ENCODE measurements around the gene MYCBPAP.

MYCBPAP gene

DNA sequence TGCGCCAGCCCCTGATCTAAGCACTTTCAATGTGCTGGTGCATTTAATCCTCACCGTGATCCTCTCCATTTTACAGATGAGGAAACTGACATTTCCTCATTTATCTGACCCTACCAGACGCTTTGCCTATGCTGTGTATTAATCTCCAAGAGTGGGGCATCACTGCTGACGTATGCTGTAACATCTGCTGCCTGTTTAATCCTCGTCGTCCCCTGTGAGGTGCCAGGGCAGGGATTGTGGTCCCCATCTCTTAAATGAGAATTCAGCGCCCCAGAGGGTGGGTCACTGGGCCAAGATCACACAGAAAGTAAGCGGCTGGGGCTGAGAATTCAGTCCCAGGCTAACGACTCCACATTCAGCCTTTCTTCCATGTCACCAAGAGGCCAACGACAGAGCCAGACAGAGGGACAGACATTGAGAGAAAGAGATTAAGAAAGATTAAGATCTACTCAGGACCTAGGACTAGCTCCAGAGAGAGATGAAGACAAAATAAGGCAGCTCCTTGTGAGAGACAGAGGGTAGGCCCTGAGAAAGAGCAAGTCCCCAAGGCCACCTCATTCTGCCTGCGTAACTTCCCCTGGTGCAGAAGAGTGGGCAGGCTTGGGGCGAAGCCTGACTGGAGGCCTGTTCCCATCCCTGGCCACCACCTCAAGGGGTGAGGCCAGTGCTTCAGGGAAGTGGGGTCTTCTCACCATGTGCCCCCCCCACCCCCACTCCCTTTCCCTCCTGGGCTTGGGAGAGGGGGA is 65.8 kb downstream of the MYCBPAP start:
- no peak for DNase-seq

DNA sequence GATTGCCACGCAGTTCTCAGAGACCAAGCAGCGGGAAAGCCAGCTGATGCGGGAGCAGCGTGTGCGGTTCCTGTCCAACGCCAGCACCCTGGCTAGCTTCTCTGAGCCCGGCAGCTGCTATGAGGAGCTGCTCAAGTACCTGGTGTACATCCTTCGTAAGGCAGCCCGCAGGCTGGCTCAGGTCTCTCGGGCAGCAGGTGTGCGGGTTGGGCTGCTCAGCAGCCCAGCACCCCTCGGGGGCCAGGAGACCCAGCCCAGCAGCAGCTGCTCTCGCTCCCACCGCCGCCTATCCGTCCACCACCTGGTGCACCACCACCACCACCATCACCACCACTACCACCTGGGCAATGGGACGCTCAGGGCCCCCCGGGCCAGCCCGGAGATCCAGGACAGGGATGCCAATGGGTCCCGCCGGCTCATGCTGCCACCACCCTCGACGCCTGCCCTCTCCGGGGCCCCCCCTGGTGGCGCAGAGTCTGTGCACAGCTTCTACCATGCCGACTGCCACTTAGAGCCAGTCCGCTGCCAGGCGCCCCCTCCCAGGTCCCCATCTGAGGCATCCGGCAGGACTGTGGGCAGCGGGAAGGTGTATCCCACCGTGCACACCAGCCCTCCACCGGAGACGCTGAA is 67.5 kb downstream of the MYCBPAP start:
- no peak for DNase-seq

DNA sequence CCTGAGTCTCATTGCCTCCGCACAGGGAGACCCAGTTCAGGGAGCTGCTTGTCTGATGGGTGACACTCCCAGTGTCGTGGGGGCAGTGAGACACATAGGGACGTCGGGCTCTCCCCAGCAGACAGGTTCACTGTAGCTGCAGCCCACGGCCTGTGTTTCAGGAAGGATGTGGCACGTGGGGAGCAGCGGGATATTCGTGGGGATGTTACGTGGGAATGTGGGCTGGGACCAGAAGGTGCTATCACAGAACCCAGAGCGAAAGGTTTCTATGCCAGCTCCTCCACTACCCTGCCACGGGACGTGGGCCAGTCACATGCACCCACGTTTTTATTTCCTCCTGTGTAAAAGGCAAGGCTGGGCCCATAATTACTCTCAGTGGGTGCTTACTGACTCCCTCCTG is 68.6 kb downstream of the MYCBPAP start:
- no peak for DNase-seq

GRCh38 chr17:50577451-50577954 is 69.3 kb downstream of the MYCBPAP start:
- no peak for DNase-seq

- no peak for DNase-seq
Observed at GRCh38 chr17:50578173-50578572, 69.9 kb downstream of the MYCBPAP start.

DNA sequence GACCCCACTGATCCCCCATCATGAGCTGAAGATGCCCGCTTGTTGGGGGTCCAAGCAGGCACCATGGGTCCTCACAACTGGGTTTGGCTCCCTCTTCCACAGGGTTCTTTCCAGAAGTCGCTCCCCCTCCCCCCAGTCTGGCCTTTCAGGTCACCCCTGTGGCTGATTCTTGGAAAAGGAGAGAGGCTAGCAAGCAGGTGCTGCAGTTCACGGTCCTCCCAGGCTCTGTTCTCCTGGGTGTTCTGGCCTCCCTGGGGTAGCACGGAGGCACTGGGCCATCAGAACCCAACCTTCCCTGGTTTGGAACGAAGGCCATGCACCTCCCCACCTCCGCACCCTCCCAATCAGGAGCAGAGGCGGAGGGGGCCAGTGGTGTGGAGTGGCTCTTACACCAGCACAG is 71.2 kb downstream of the MYCBPAP start:
- no peak for DNase-seq

GRCh38 chr17:50580646-50581045 is 72.4 kb downstream of the MYCBPAP start:
- no peak for DNase-seq
